CD14-positive monocyte (primary cell): ENCODE measurements around the gene CENPT. TPM values are rescaled to one million over a fixed set of nuclear protein-coding genes. Genes with fewer than 3 reads are reported as not detected.
A peak's percentile ranks its signal among the peaks of the same experiment; 100 is the strongest.
"Not testable (repeated sequence)": the region's sequence is repeated elsewhere in the genome, so short reads cannot be mapped to it uniquely, and the experiment has no call there.

ENCODE experiments used
- DNase-seq, 3 donors: peaks; one replicate each; pipeline ENCODE4 v3.0.0-alpha.2; 2011 to 2022
- H2AFZ ChIP-seq: 2 replicates; pipeline ENCODE4 v1.6.0; 2012; ENCODE audit warnings: mild to moderate bottlenecking, low read depth, low read length, inconsistent platforms; ENCODE audit not compliant: insufficient read depth, poor library complexity, severe bottlenecking
- H3K27ac ChIP-seq, 2 donors: 1 replicate in 1 of 2; 2 replicates in 1 of 2; pipeline ENCODE4 v1.5.1; 2012 to 2013; ENCODE audit warnings: low read length in 2 of 2, control low read depth in 1 of 2, inconsistent platforms in 1 of 2, low read depth in 1 of 2, mild to moderate bottlenecking in 1 of 2
- H3K27me3 ChIP-seq, 2 donors: one replicate each; pipeline versions ENCODE4 v1.6.0 to v1.6.1; 2011 to 2013; ENCODE audit warnings: low read length in 2 of 2; ENCODE audit not compliant: control insufficient read depth in 2 of 2, insufficient read depth in 2 of 2
- H3K36me3 ChIP-seq, 2 donors: replicated peaks in 1 of 2; 1 replicate in 1 of 2; 2 replicates in 1 of 2; pipeline versions ENCODE4 v1.5.1 to v1.6.1; 2012 to 2013; ENCODE audit warnings: low read length in 2 of 2, control low read depth in 1 of 2, inconsistent platforms in 1 of 2, mild to moderate bottlenecking in 1 of 2; ENCODE audit not compliant: insufficient read depth in 2 of 2, control insufficient read depth in 1 of 2
- H3K4me1 ChIP-seq, 2 donors: 1 replicate in 1 of 2; 2 replicates in 1 of 2; pipeline versions ENCODE4 v1.5.1 to v1.6.1; 2012 to 2013; ENCODE audit warnings: low read length in 2 of 2, control low read depth in 1 of 2, inconsistent platforms in 1 of 2, mild to moderate bottlenecking in 1 of 2, moderate library complexity in 1 of 2; ENCODE audit not compliant: insufficient read depth in 2 of 2, control insufficient read depth in 1 of 2
- H3K4me2 ChIP-seq: replicated peaks from 2 replicates; pipeline ENCODE3; 2012; ENCODE audit warnings: low read length, moderate library complexity, mild to moderate bottlenecking; ENCODE audit not compliant: poor library complexity, severe bottlenecking; ENCODE audit errors: extremely low read depth
- H3K4me3 ChIP-seq, 3 experiments: fragments of 200-600 bp in 1 of 3; sonication (generic) in 1 of 3; replicated peaks in 1 of 3; 1 replicate in 2 of 3; 2 replicates in 1 of 3; pipeline ENCODE4 v1.5.1; 2011 to 2013; ENCODE audit warnings: low read length in 3 of 3, mild to moderate bottlenecking in 3 of 3, control low read depth in 2 of 3, low read depth in 2 of 3, inconsistent platforms in 1 of 3, moderate library complexity in 1 of 3
- H3K79me2 ChIP-seq: 2 replicates; pipeline ENCODE4 v1.6.0; 2012; ENCODE audit warnings: mild to moderate bottlenecking, control low read depth, inconsistent platforms, low read length, moderate library complexity; ENCODE audit not compliant: insufficient read depth
- H3K9ac ChIP-seq: 2 replicates; pipeline ENCODE4 v1.6.0; 2017; ENCODE audit warnings: low read length, mild to moderate bottlenecking; ENCODE audit not compliant: insufficient read depth, poor library complexity, severe bottlenecking
- H3K9me3 ChIP-seq, 2 donors: replicated peaks in 1 of 2; 1 replicate in 1 of 2; 2 replicates in 1 of 2; pipeline versions ENCODE4 v1.5.1 to v1.6.1; 2012 to 2013; ENCODE audit warnings: low read length in 2 of 2, control low read depth in 1 of 2; ENCODE audit not compliant: control insufficient read depth in 1 of 2, insufficient read depth in 1 of 2
- H4K20me1 ChIP-seq: 2 replicates; pipeline ENCODE4 v1.6.0; 2012; ENCODE audit warnings: mild to moderate bottlenecking, low read length, control low read depth, moderate library complexity; ENCODE audit not compliant: insufficient read depth
- H3K27ac Mint-ChIP-seq, 7 donors: one replicate each; pipeline ENCODE4 v1.8.0; 2020; ENCODE audit warnings: mild to moderate bottlenecking in 7 of 7, mixed read lengths in 7 of 7, moderate library complexity in 6 of 7, inconsistent platforms in 2 of 7
- H3K27me3 Mint-ChIP-seq, 3 donors: one replicate each; pipeline ENCODE4 v1.8.0; 2021 to 2022; ENCODE audit warnings: low read depth in 3 of 3, mild to moderate bottlenecking in 3 of 3, mixed read lengths in 3 of 3, moderate library complexity in 3 of 3, inconsistent platforms in 1 of 3
- H3K36me3 Mint-ChIP-seq, 2 donors: one replicate each; pipeline ENCODE4 v1.8.0; 2020; ENCODE audit warnings: mixed read lengths in 2 of 2, inconsistent platforms in 1 of 2, mild to moderate bottlenecking in 1 of 2
- H3K4me1 Mint-ChIP-seq: one replicate; pipeline ENCODE4 v1.8.0; 2020; ENCODE audit warnings: mild to moderate bottlenecking, mixed read lengths
- H3K4me3 Mint-ChIP-seq, 2 donors: one replicate each; pipeline ENCODE4 v1.8.0; 2020; ENCODE audit warnings: mild to moderate bottlenecking in 2 of 2, mixed read lengths in 2 of 2, moderate library complexity in 1 of 2
- H3K9me3 Mint-ChIP-seq, 7 donors: one replicate each; pipeline ENCODE4 v1.8.0; 2020 to 2022; ENCODE audit warnings: mixed read lengths in 7 of 7, mild to moderate bottlenecking in 6 of 7, moderate library complexity in 6 of 7, inconsistent platforms in 2 of 7
- WGBS: methylation state at CpG from one replicate; pipeline ENCODE4 v1.1.5; 2013; ENCODE audit warnings: missing lambda C conversion rate; ENCODE audit not compliant: insufficient coverage; 5-methylcytosine and 5-hydroxymethylcytosine counted together
- intact Hi-C, 2 donors: fragments of 100-400 bp; cut with micrococcal nuclease; formaldehyde crosslinking; loops; one replicate each; pipeline versions ENCODE4 v1.15.0 to v1.15.1; 2023
- polyA plus RNA-seq, 3 donors: library from polyadenylated mRNA; depleted of rRNA in 1 of 3; unstranded in 2 of 3; stranded (reverse) in 1 of 3; fragments of 300-500 nt in 2 of 3; fragments of >200 nt in 1 of 3; fragmentation: Illumina TruSeq in 2 of 3; gene quantifications; 1 replicate in 2 of 3; 2 replicates in 1 of 3; pipeline ENCODE4 v1.2.3, GENCODE V29; 2012 to 2021
- TF ChIP-seq, protein P1 (sequence below): fragments of 200-600 bp; IDR thresholded peaks from one replicate; pipeline ENCODE4 v1.8.0; 2022; ENCODE audit warnings: antibody characterized with exemption, mild to moderate bottlenecking

CENPT gene
- polyA plus RNA-seq, 3 donors = 8.3 to 120 (median 12.4) TPM

DNA sequence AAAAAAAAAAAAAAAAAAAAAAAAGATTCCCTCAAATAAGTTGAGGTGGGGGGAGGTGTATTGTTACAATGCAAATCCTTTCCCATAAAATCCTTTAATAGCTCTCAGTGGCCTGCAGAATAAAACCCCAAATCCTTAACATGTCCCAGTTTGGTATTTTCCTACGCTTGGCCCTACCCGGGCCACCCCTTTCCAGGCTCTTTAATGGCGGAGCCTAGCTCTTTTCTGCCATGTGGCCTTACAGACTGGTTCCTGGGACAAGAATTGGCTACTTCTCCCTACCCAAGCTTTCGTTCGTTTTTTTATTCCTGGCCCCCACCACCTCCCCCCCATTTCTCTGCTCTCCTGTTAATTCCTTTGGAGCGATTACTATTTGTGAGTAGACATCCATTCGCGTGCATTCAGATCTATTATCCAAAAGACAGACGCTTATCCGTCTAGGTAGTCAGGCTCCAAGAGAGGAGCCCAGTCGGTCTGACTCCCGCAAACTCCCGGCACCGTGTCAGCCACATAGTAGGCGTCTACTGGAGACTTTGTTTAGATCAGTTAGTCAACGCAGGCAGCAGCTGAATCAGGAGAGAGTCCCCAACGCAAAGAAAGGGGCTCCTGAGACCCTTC lies 6.2 kb downstream of the CENPT start:
- Histone ChIP-seq H2AFZ (peak overlapping the region; percentile 91), H3K9ac (peak overlapping the region; percentile 66), H3K27me3 (no peaks in the 10 kb centered on the region), H3K79me2 (peaks cover 35% of the 10 kb centered on the region), H3K4me3 (peak overlapping the region in 2 of 3 experiments; percentile 85 to 87), H4K20me1 (peaks cover 27% of the 10 kb centered on the region), H3K4me2 (peak overlapping the region; percentile 98), H3K27ac (peak overlapping the region; percentile 85 to 91), H3K4me1 (peaks cover 39 to 46% of the 10 kb centered on the region in 2 donors), H3K36me3 (no peaks in the 10 kb centered on the region), H3K9me3 (no peaks in the 10 kb centered on the region)
- DNase-seq = no peak
- TF ChIP-seq, protein P1, sequence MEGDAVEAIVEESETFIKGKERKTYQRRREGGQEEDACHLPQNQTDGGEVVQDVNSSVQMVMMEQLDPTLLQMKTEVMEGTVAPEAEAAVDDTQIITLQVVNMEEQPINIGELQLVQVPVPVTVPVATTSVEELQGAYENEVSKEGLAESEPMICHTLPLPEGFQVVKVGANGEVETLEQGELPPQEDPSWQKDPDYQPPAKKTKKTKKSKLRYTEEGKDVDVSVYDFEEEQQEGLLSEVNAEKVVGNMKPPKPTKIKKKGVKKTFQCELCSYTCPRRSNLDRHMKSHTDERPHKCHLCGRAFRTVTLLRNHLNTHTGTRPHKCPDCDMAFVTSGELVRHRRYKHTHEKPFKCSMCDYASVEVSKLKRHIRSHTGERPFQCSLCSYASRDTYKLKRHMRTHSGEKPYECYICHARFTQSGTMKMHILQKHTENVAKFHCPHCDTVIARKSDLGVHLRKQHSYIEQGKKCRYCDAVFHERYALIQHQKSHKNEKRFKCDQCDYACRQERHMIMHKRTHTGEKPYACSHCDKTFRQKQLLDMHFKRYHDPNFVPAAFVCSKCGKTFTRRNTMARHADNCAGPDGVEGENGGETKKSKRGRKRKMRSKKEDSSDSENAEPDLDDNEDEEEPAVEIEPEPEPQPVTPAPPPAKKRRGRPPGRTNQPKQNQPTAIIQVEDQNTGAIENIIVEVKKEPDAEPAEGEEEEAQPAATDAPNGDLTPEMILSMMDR = no peak
- Mint-ChIP-seq H3K36me3 (peaks cover 4 to 5% of the 10 kb centered on the region in 2 donors), H3K27ac (peak overlapping the region in 4 of 7 donors; percentile 89 to 99 (median 94)), H3K27me3 (peaks cover 1 to 2% (median 1%) of the 10 kb centered on the region in 3 donors), H3K9me3 (peaks cover 0 to 3% (median 0%) of the 10 kb centered on the region in 7 donors), H3K4me3 (peak overlapping the region; percentile 30 to 86), H3K4me1 (peaks cover 39% of the 10 kb centered on the region)
- intact Hi-C loops = loop anchor here in 1 of 2 donors (10.0 kb wide), 1 partner anchor 177 kb away; the partner anchor contains the start of genes ACD, C16orf86, ENKD1 and PARD6A
- 74% methylated on average over 17 of the region's 17 CpGs for WGBS

DNA sequence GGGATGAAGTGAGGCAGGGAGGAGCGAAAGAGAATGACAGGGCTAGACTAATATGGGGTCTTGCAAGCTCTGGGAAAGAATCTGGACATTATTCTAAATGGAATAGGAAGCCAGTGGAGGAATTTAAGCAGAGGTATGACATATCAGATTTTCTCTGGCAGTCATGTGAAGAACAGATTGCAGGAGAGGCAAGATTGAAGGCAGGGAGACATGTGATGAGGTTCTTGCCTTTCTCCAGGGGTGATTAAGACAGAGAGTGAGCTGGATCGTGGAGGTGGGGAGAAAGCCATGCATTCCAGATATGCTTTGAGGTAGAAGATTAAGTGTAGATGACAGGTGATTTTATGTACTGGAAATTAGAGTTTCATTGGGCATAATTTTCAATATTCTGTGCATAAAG lies 9.7 kb downstream of the CENPT start:
- Histone ChIP-seq H4K20me1 (peaks cover 2% of the 10 kb centered on the region), H3K4me1 (peaks cover 17 to 26% of the 10 kb centered on the region in 2 donors), H3K4me2 (no peak overlapping the region), H3K36me3 (no peaks in the 10 kb centered on the region), H3K27me3 (no peaks in the 10 kb centered on the region), H3K4me3 (no peak overlapping the region), H3K27ac (no peak overlapping the region), H2AFZ (no peak overlapping the region), H3K9me3 (no peaks in the 10 kb centered on the region), H3K9ac (no peak overlapping the region), H3K79me2 (peaks cover 10% of the 10 kb centered on the region)
- TF ChIP-seq, protein P1 = no peak
- peaks cover 11% of the 10 kb centered on the region for H3K4me1 Mint-ChIP-seq
- H3K27ac Mint-ChIP-seq = no peak overlapping the region
- no peaks in the 10 kb centered on the region for H3K36me3 Mint-ChIP-seq
- H3K27me3 Mint-ChIP-seq = peaks cover 1 to 4% (median 2%) of the 10 kb centered on the region in 3 donors
- intact Hi-C loops = no loop called here
- DNase-seq = no peak
- no peak overlapping the region for H3K4me3 Mint-ChIP-seq
- WGBS = 100% methylated on average over 2 of the region's 2 CpGs
- H3K9me3 Mint-ChIP-seq = no peaks in the 10 kb centered on the region

DNA sequence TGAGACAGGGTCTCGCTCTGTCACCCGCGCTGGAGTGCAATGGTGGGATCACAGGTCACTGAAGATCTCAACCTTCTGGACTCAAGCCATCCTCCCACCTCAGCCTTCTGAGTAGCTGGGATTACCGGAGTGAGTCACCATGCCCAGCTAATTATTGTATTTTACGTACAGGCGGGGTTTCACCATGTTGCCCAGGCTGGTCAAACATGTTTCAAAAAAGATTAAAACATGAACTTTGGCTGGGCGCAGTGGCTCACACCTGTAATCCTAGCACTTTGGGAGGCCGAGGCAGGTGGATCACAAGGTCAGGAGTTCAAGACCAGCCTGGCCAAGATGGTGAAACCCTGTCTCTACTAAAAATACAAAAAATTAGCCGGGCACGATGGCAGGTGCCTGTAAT lies 10.3 kb downstream of the CENPT start:
- H3K27me3 ChIP-seq, H3K4me3 Mint-ChIP-seq, H3K27ac Mint-ChIP-seq, H4K20me1 ChIP-seq, DNase-seq, H3K9me3 Mint-ChIP-seq, H3K36me3 Mint-ChIP-seq, H3K4me3 ChIP-seq, intact Hi-C loops, H3K9me3 ChIP-seq, H3K36me3 ChIP-seq, H3K4me2 ChIP-seq, H3K9ac ChIP-seq, H2AFZ ChIP-seq, H3K27me3 Mint-ChIP-seq, H3K27ac ChIP-seq: not testable (repeated sequence)
- peaks cover 15% of the 10 kb centered on the region for H3K79me2 ChIP-seq
- WGBS = 100% methylated on average over 6 of the region's 10 CpGs
- peaks cover 17 to 25% of the 10 kb centered on the region in 2 donors for H3K4me1 ChIP-seq
- peaks cover 13% of the 10 kb centered on the region for H3K4me1 Mint-ChIP-seq
